LNCAP (cell line): ENCODE results near the gene VHLL.

Experiments
- CTCF ChIP-seq: fragments of 450-650 bp; IDR thresholded peaks from 2 replicates; pipeline ENCODE4 v1.5.1; 2017; ENCODE audit warnings: mild to moderate bottlenecking

Gene VHLL

GRCh38 chr1:156262461-156263287, 36.4 kb downstream of the VHLL start:
- TF ChIP-seq CTCF, result no peak

- no peak for TF ChIP-seq CTCF
Observed at GRCh38 chr1:156260896-156261295, 38.2 kb downstream of the VHLL start.

GRCh38 chr1:156259805-156260204, 39.3 kb downstream of the VHLL start:
- no peak for TF ChIP-seq CTCF

GRCh38 chr1:156258859-156259258, 40.2 kb downstream of the VHLL start:
- no peak for TF ChIP-seq CTCF

- TF ChIP-seq CTCF, result no peak
Observed at GRCh38 chr1:156257711-156258110, 41.4 kb downstream of the VHLL start.

- TF ChIP-seq CTCF, result no peak
Observed at GRCh38 chr1:156253634-156254033, 45.5 kb downstream of the VHLL start.

- TF ChIP-seq CTCF, result no peak
Observed at GRCh38 chr1:156251527-156251926, 47.6 kb downstream of the VHLL start.
